NT2/D1 (cell line): ENCODE data around the gene ABLIM1.

Experiments used
- SUZ12 ChIP-seq: IDR thresholded peaks from 2 replicates; pipeline ENCODE4 v1.6.1; 2011; ENCODE audit not compliant: insufficient read length, insufficient read depth; ENCODE audit errors: extremely low read depth
- YY1 ChIP-seq: IDR thresholded peaks from 2 replicates; pipeline ENCODE4 v1.6.1; 2011; ENCODE audit not compliant: insufficient read length, insufficient read depth
- ZNF274 ChIP-seq: IDR thresholded peaks from 2 replicates; pipeline ENCODE4 v1.6.1; 2011; ENCODE audit warnings: mild to moderate bottlenecking, low read depth, low read length

DNA sequence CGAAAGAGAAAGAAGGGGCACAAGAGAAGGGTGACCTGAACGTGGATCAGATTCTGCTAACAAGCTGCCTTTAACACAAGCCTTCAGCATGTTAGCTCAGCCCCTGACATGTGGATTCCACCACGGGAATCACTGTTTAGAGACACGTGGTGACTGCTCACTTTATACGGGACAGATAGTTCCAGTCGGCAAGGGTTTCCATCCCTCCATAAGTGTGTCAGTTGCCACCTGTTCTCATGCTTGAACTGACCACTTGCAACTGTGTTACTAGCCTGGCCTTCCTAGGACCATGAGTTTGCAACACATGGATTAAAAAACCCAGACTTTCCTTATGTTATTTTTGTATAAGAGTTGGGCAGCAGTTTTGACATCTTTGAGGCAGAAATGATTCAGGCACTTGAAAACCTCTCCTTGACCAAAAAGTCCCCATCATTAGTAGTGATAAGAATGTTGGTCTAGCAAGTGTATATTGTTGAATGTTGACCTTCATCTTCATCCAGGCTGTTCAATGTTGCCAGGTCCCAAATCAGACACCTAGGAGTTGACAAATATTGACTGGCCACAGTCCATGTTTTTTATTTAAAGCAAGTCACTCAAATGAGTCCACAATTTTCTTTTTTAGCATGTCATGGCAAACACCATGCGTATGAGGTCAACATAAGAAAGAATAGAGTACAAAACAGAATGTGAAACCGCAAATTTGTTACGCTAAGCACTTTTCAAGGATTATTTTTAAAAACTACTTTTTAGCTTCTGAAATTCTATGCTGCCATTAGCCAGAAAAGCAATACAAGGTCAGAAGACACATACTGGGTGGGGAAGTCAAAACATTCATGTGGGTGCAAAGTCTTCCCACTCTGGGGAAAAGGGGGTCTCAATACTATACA, 101.6 kb downstream of the ABLIM1 start:
- TF ChIP-seq SUZ12 = no peak
- TF ChIP-seq YY1 = no peak
- TF ChIP-seq ZNF274 = no peak
